Hepatocyte (in vitro differentiated cells): ENCODE data around the gene HSDL2.

ENCODE experiments used
- CTCF ChIP-seq: fragments of 200-600 bp; sonication (generic); IDR thresholded peaks from 2 replicates; pipeline ENCODE4 v1.5.1; 2016; ENCODE audit warnings: antibody characterized with exemption, mild to moderate bottlenecking; ENCODE audit not compliant: poor library complexity
- EZH2 ChIP-seq: fragments of 200-600 bp; sonication (generic); IDR thresholded peaks from 2 replicates; pipeline ENCODE4 v1.6.1; 2016; ENCODE audit warnings: antibody characterized with exemption, mild to moderate bottlenecking, borderline replicate concordance
- EZH2phosphoT487 ChIP-seq: fragments of 200-600 bp; sonication (generic); IDR thresholded peaks from one replicate; pipeline ENCODE4 v1.6.1; 2018; ENCODE audit warnings: antibody characterized with exemption, mild to moderate bottlenecking, low read depth, moderate library complexity; ENCODE audit not compliant: unreplicated experiment, severe bottlenecking

DNA sequence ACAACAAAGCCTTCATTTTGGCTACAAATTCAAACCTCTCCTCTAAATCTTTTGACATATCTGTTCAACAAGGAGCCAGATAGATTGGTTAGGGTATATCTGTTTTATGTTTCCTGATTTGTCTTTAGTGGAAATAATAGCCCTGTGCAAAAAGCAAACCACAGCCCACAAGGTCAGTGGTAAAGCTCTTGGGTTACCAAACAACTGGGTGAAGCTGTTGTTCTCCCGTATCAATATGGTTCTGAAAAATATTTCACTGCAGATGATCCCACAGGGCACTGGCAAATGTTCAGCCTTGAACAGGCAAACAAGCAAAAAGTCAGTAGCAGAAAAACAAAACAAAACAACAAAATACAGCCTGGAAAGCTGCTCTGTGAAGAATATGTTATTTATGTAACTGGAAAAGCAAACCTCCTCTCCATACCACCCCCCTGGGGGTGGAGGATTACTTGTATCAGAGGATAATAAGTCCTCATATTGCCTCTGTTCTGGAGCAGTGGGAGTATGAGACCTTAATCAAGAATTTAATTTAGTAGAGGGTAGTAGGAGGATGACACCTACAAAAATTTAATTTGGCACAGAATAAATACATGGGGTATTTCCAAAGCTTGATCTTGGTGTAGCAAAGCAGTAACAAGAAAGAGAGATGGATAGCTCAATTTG is 25.7 kb upstream of the HSDL2 start:
- TF ChIP-seq CTCF, result no peak
- no peak for TF ChIP-seq EZH2phosphoT487
- TF ChIP-seq EZH2, result no peak
